Common myeloid progenitor, CD34-positive (primary cell): Measurements from ENCODE around the gene PLEKHA5.
"Not testable (repeated sequence)": the region's sequence is repeated elsewhere in the genome, so short reads cannot be mapped to it uniquely, and the experiment has no call there.

Experiments
- CTCF ChIA-PET: fragments of 350-600 bp; sonication (Branson Sonifier 250); formaldehyde crosslinking; loops from one replicate; lab custom pipeline; 2021; ENCODE audit warnings: antibody characterized with exemption; lab: Charles Lee
- POLR2A ChIA-PET: fragments of 350-600 bp; sonication (Branson Sonifier 250); formaldehyde crosslinking; loops from one replicate; lab custom pipeline; 2021; ENCODE audit warnings: antibody characterized with exemption; lab: Charles Lee
- DNase-seq, 3 donors: peaks; one replicate each; pipeline versions ENCODE4 v3.0.0 to v3.0.0-alpha.2; 2013
- H3K27ac ChIP-seq, 2 experiments: 1 replicate in 1 of 2; 2 replicates in 1 of 2; pipeline ENCODE4 v1.7.0; 2013; ENCODE audit warnings: inconsistent platforms in 2 of 2, low read length in 2 of 2, mild to moderate bottlenecking in 2 of 2, low read depth in 1 of 2, moderate library complexity in 1 of 2; ENCODE audit not compliant: severe bottlenecking in 2 of 2, insufficient read depth in 1 of 2, poor library complexity in 1 of 2
- H3K27me3 ChIP-seq, 5 experiments: replicated peaks in 2 of 5; 1 replicate in 3 of 5; 2 replicates in 2 of 5; pipeline versions ENCODE4 v1.6.1 to v1.7.0; 2013; ENCODE audit warnings: low read length in 4 of 5, mild to moderate bottlenecking in 2 of 5, moderate library complexity in 2 of 5, inconsistent platforms in 1 of 5; ENCODE audit not compliant: insufficient read depth in 5 of 5, control insufficient read depth in 4 of 5
- H3K36me3 ChIP-seq, 4 experiments: 1 replicate in 2 of 4; 2 replicates in 2 of 4; pipeline versions ENCODE4 v1.6.1 to v1.7.0; 2013; ENCODE audit warnings: low read length in 3 of 4, control low read depth in 1 of 4, mild to moderate bottlenecking in 1 of 4; ENCODE audit not compliant: control insufficient read depth in 4 of 4, insufficient read depth in 4 of 4
- H3K4me1 ChIP-seq, 4 experiments: 1 replicate in 3 of 4; 2 replicates in 1 of 4; pipeline versions ENCODE4 v1.6.1 to v1.7.1; 2013; ENCODE audit warnings: low read length in 3 of 4, mild to moderate bottlenecking in 3 of 4, control low read depth in 1 of 4, inconsistent platforms in 1 of 4, moderate library complexity in 1 of 4; ENCODE audit not compliant: control insufficient read depth in 4 of 4, insufficient read depth in 4 of 4; ENCODE audit errors: control extremely low read depth in 1 of 4
- H3K4me3 ChIP-seq, 7 experiments: 1 replicate in 4 of 7; 2 replicates in 3 of 7; pipeline versions ENCODE4 v1.5.1 to v1.7.0; 2013; ENCODE audit warnings: mild to moderate bottlenecking in 7 of 7, low read length in 6 of 7, moderate library complexity in 6 of 7, inconsistent platforms in 2 of 7, low read depth in 2 of 7, control low read depth in 1 of 7; ENCODE audit not compliant: insufficient read depth in 4 of 7, control insufficient read depth in 1 of 7; ENCODE audit errors: extremely low read depth in 1 of 7
- H3K9me3 ChIP-seq, 5 experiments: 1 replicate in 4 of 5; 2 replicates in 1 of 5; pipeline versions ENCODE4 v1.6.1 to v1.7.1; 2013; ENCODE audit warnings: low read length in 4 of 5, mild to moderate bottlenecking in 2 of 5, inconsistent platforms in 1 of 5, low read depth in 1 of 5, moderate library complexity in 1 of 5; ENCODE audit not compliant: control insufficient read depth in 4 of 5, insufficient read depth in 2 of 5; ENCODE audit errors: control extremely low read depth in 1 of 5
- WGBS: methylation state at CpG from one replicate; pipeline ENCODE4 v1.1.5; 2013; ENCODE audit not compliant: insufficient coverage; 5-methylcytosine and 5-hydroxymethylcytosine counted together

Gene PLEKHA5

GRCh38 chr12:19411234-19412204 is 282.0 kb downstream of the PLEKHA5 start:
- no peak overlapping the region for H3K4me3 ChIP-seq
- no peak overlapping the region for H3K27ac ChIP-seq
- ChIA-PET POLR2A (no interaction called here), CTCF (no interaction called here)
- DNase-seq: no peak
- no peaks in the 10 kb centered on the region for H3K27me3 ChIP-seq
- no peaks in the 10 kb centered on the region for H3K36me3 ChIP-seq
- 100% methylated on average over 9 of the region's 10 CpGs for WGBS
- H3K4me1 ChIP-seq: no peaks in the 10 kb centered on the region
- H3K9me3 ChIP-seq: no peaks in the 10 kb centered on the region

- over 99% methylated on average over 23 of the region's 23 CpGs for WGBS
- POLR2A ChIA-PET: interaction anchor here (0.6 kb wide), 1 partner anchor 102 kb away, joined by 3 read pairs; no protein-coding TSS in a partner anchor
Observed at GRCh38 chr12:19412844-19413243, 283.3 kb downstream of the PLEKHA5 start.

DNA sequence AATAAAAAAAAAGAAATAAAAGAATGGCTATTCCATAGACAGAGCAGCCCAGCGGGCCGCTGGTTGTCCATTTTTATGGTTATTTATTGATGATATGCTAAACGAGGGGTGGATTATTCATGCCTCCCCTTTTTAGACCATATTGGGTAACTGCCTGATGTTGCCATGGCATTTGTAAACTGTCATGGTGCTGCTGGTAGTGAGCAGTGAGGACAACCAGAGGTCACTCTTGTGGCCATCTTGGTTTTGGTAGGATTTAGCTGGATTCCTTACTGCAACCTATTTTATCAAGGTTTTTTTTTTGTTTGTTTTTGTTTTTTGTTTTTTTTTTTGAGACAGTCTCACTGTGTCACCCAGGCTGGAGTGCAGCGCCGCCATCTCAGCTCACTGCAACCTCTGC is 284.0 kb downstream of the PLEKHA5 start:
- DNase-seq, CTCF ChIA-PET, H3K27ac ChIP-seq, H3K36me3 ChIP-seq, H3K4me3 ChIP-seq, POLR2A ChIA-PET, H3K9me3 ChIP-seq, H3K4me1 ChIP-seq, H3K27me3 ChIP-seq: not testable (repeated sequence)
- WGBS: 100% methylated on average over 2 of the region's 5 CpGs

More at GRCh38 chr12:19412844-19413243, 283.3 kb downstream of the PLEKHA5 start:
- no peaks in the 10 kb centered on the region for H3K4me1 ChIP-seq
- H3K9me3 ChIP-seq: no peaks in the 10 kb centered on the region
- no peaks in the 10 kb centered on the region for H3K27me3 ChIP-seq
- no peak for DNase-seq
- CTCF ChIA-PET: no interaction called here
- H3K27ac ChIP-seq: no peak overlapping the region
- H3K36me3 ChIP-seq: no peaks in the 10 kb centered on the region
- H3K4me3 ChIP-seq: no peak overlapping the region

GRCh38 chr12:19415563-19415962 is 286.0 kb downstream of the PLEKHA5 start:
- Histone ChIP-seq H3K4me1 (no peaks in the 10 kb centered on the region), H3K36me3 (no peaks in the 10 kb centered on the region), H3K27ac (no peak overlapping the region), H3K9me3 (no peaks in the 10 kb centered on the region), H3K4me3 (no peak overlapping the region), H3K27me3 (no peaks in the 10 kb centered on the region)
- POLR2A ChIA-PET: interaction anchor here (0.8 kb wide), 1 partner anchor 55 kb away, joined by 8 read pairs; no protein-coding TSS in a partner anchor
- CTCF ChIA-PET: no interaction called here
- DNase-seq: no peak

DNA sequence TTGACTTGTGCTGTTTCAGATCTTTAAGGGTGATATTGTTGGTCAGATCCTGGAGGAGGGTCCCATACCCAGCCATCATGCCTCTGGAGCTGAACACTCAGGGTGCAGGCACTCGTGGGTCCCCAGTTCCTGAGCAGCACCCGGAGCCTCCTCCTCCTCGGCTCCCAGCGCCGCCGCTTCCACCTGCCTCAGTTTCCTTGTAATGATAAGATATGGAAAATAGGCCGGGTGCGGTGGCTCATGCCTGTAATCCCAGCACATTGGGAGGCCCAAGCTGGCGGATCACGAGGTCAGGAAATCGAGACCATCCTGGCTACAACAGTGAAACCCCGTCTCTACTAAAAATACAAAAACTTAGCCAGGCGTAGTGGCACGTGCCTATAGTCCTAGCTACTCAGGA is 289.6 kb downstream of the PLEKHA5 start:
- ChIA-PET CTCF (no interaction called here), POLR2A (no interaction called here)
- Histone ChIP-seq H3K9me3 (no peaks in the 10 kb centered on the region), H3K36me3 (no peaks in the 10 kb centered on the region), H3K27me3 (no peaks in the 10 kb centered on the region), H3K4me3 (no peak overlapping the region), H3K27ac (no peak overlapping the region), H3K4me1 (no peaks in the 10 kb centered on the region)
- no peak for DNase-seq
- 100% methylated on average over 8 of the region's 14 CpGs for WGBS

GRCh38 chr12:19421503-19422282 is 292.2 kb downstream of the PLEKHA5 start:
- CTCF ChIA-PET: no interaction called here
- Histone ChIP-seq H3K36me3 (no peaks in the 10 kb centered on the region), H3K4me1 (no peaks in the 10 kb centered on the region), H3K4me3 (no peak overlapping the region), H3K9me3 (peaks cover 0 to 4% (median 0%) of the 10 kb centered on the region in 5 experiments), H3K27me3 (no peaks in the 10 kb centered on the region), H3K27ac (no peak overlapping the region)
- WGBS: 98% methylated on average over 4 of the region's 6 CpGs
- POLR2A ChIA-PET: no interaction called here
- no peak for DNase-seq
